A673 (cell line): ENCODE measurements around the gene MED27. TPM values are rescaled to one million over a fixed set of nuclear protein-coding genes. Genes with fewer than 3 reads are reported as not detected.

ENCODE experiments used
- BruUV-seq: library from RNA; stranded (reverse); fragments of 400-500 nt; replicated peaks from 2 replicates; lab custom pipeline; 2021; lab: Mats Ljungman, UMichigan
- CTCF ChIA-PET: fragments of 300-600 bp; sonication (Branson Sonifier 250); formaldehyde crosslinking; loops from one replicate; lab custom pipeline; 2022; ENCODE audit warnings: antibody characterized with exemption; lab: Charles Lee
- POLR2A ChIA-PET: fragments of 300-600 bp; sonication (Branson Sonifier 250); formaldehyde crosslinking; loops from one replicate; lab custom pipeline; 2022; ENCODE audit warnings: antibody characterized with exemption; ENCODE audit not compliant: low non-redundant PET; lab: Charles Lee
- DNase-seq: peaks from one replicate; pipeline ENCODE4 v3.0.0-alpha.2; 2015; ENCODE audit warnings: low spot score
- H3K27ac ChIP-seq: fragments of 200-600 bp; sonication (generic); 2 replicates; pipeline ENCODE4 v1.5.1; 2016; ENCODE audit warnings: mixed run types, low read depth, mild to moderate bottlenecking, mixed read lengths, antibody characterized with exemption, low read length; ENCODE audit not compliant: poor library complexity, severe bottlenecking
- H3K27me3 ChIP-seq: fragments of 200-600 bp; sonication (generic); replicated peaks from 2 replicates; pipeline ENCODE4 v1.6.1; 2017; ENCODE audit warnings: mixed run types, low read depth, mild to moderate bottlenecking, mixed read lengths, antibody characterized with exemption, low read length; ENCODE audit not compliant: insufficient read depth, poor library complexity
- H3K36me3 ChIP-seq: fragments of 200-600 bp; sonication (generic); 2 replicates; pipeline ENCODE4 v1.6.1; 2016; ENCODE audit warnings: mixed run types, mild to moderate bottlenecking, mixed read lengths, antibody characterized with exemption, low read length; ENCODE audit not compliant: insufficient read depth, poor library complexity, severe bottlenecking
- H3K4me1 ChIP-seq: fragments of 200-600 bp; sonication (generic); 2 replicates; pipeline ENCODE4 v1.6.1; 2017; ENCODE audit warnings: mixed run types, mild to moderate bottlenecking, mixed read lengths, antibody characterized with exemption, low read length; ENCODE audit not compliant: insufficient read depth, poor library complexity, severe bottlenecking
- H3K4me3 ChIP-seq: fragments of 200-600 bp; sonication (generic); 2 replicates; pipeline ENCODE4 v1.5.1; 2016; ENCODE audit warnings: low read depth, mixed run types, mild to moderate bottlenecking, mixed read lengths, low read length; ENCODE audit not compliant: poor library complexity, severe bottlenecking
- H3K9me3 ChIP-seq: fragments of 200-600 bp; sonication (generic); 2 replicates; pipeline ENCODE4 v1.6.1; 2016; ENCODE audit warnings: mixed run types, low read depth, mild to moderate bottlenecking, mixed read lengths, antibody characterized with exemption, low read length; ENCODE audit not compliant: poor library complexity, severe bottlenecking
- EZH2 ChIP-seq: fragments of 200-600 bp; sonication (generic); IDR thresholded peaks from 2 replicates; pipeline ENCODE4 v1.6.1; 2017; ENCODE audit warnings: borderline replicate concordance, low read depth, mild to moderate bottlenecking, mixed read lengths, antibody characterized with exemption, low read length; ENCODE audit not compliant: poor library complexity, severe bottlenecking
- intact Hi-C: fragments of 100-400 bp; cut with micrococcal nuclease; formaldehyde crosslinking; loops from one replicate; pipeline ENCODE4 v1.10.0; 2022; ENCODE audit not compliant: unreplicated experiment
- total RNA-seq: library from RNA; stranded (reverse); gene quantifications from 2 replicates; pipeline ENCODE4 v1.2.3, GENCODE V29; 2021
- TF ChIP-seq, protein P1 (sequence below): fragments of 300-800, 200-600 bp; sonication (generic); conservative IDR thresholded peaks from 2 replicates; pipeline ENCODE4 v1.5.1; 2017; ENCODE audit warnings: low read depth, mild to moderate bottlenecking, antibody characterized with exemption, low read length, moderate library complexity, mixed read lengths

MED27 gene
- total RNA-seq, 1 experiment from 2014 or later, result 45.4 TPM

DNA sequence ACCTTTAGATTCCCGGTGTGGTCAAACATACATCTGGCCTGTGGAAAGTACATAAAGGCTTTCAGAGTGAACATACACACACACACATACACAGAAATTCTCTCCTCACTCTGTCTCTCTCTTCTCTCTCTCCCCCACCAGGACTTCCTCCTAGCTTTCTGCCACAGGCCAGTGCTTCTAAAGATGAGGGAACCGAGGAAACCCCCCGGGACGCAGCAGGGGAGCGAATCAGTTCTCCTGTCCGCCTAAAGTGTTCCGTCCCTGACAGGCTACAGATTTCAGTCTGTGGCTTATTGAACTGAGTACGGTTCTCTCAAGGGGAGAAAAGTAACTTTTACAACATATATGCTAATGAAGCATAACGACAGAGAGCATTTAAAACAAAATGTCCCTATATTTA is 75.8 kb downstream of the MED27 start:
- Histone ChIP-seq H3K27ac (no peak overlapping the region), H3K9me3 (no peaks in the 10 kb centered on the region), H3K36me3 (no peaks in the 10 kb centered on the region), H3K4me3 (no peak overlapping the region), H3K27me3 (no peaks in the 10 kb centered on the region), H3K4me1 (peaks cover 51% of the 10 kb centered on the region)
- TF ChIP-seq EZH2, result no peak
- TF ChIP-seq, protein P1, sequence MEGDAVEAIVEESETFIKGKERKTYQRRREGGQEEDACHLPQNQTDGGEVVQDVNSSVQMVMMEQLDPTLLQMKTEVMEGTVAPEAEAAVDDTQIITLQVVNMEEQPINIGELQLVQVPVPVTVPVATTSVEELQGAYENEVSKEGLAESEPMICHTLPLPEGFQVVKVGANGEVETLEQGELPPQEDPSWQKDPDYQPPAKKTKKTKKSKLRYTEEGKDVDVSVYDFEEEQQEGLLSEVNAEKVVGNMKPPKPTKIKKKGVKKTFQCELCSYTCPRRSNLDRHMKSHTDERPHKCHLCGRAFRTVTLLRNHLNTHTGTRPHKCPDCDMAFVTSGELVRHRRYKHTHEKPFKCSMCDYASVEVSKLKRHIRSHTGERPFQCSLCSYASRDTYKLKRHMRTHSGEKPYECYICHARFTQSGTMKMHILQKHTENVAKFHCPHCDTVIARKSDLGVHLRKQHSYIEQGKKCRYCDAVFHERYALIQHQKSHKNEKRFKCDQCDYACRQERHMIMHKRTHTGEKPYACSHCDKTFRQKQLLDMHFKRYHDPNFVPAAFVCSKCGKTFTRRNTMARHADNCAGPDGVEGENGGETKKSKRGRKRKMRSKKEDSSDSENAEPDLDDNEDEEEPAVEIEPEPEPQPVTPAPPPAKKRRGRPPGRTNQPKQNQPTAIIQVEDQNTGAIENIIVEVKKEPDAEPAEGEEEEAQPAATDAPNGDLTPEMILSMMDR, result no peak
- CTCF ChIA-PET, result no interaction called here
- no TSS peak for BruUV-seq
- DNase-seq, result peak; percentile 72
- intact Hi-C loops, result no loop called here
- POLR2A ChIA-PET, result no interaction called here

DNA sequence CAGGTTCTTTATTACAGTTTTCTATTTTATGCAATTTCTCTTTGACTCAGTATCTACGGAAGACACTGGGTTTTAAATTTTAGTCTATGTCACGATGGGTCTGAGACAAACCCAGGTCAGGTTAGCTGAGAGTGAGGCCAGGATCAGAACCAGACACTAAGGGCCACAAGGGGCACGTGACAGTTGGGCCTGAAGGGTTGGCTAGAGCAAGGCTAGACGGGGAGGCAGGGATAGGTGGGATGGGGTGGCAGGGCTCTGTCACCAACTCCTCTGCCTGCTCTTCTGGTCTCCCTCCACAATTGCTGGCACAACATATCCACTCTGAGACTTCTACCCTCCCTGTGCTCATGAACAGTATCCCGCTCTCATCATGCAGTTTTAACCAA is 76.4 kb downstream of the MED27 start:
- Histone ChIP-seq H3K36me3 (no peaks in the 10 kb centered on the region), H3K9me3 (no peaks in the 10 kb centered on the region), H3K27ac (no peak overlapping the region), H3K4me1 (peaks cover 51% of the 10 kb centered on the region), H3K27me3 (no peaks in the 10 kb centered on the region), H3K4me3 (no peak overlapping the region)
- TF ChIP-seq EZH2, result no peak
- TF ChIP-seq, protein P1, result no peak
- intact Hi-C loops, result no loop called here
- POLR2A ChIA-PET, result no interaction called here
- DNase-seq, result no peak
- no TSS peak for BruUV-seq
- CTCF ChIA-PET, result no interaction called here

DNA sequence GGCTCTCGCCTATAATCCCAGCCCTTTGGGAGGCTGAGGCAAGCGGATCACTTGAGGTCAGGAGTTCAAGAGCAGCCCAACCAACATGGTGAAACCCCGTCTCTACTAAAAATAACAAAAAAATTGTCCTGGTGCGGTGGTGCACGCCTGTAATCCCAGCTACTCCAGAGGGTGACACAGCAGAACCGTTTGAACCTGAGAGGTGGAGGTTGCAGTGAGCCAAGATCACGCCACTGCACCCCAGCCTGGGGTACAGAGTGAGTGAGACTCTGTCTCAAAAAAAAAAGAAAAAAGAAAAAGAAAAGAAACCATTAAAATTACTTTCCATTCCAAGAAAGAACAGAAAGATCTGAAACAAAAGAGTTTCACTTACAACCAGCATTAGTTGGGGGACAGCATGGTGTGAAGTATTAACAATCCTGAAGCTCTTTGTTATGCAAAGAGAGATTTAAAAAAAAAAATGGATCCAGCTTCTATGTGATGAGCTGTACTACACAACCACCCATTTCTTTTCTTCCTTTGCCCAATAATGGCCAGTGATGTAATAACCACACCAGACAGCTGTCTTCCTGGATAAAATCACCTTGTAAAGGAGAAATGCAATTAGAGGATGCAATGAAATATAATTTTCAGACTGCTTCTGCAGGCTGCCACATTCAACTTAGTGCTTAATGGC is 76.9 kb downstream of the MED27 start:
- BruUV-seq, result no TSS peak
- no peak for TF ChIP-seq EZH2
- TF ChIP-seq, protein P1, result no peak
- CTCF ChIA-PET, result no interaction called here
- H3K4me3 ChIP-seq, result no peak overlapping the region
- peak; percentile 32 for DNase-seq
- H3K9me3 ChIP-seq, result no peaks in the 10 kb centered on the region
- POLR2A ChIA-PET, result no interaction called here
- no peak overlapping the region for H3K27ac ChIP-seq
- intact Hi-C loops, result no loop called here
- H3K4me1 ChIP-seq, result peaks cover 46% of the 10 kb centered on the region
- H3K27me3 ChIP-seq, result no peaks in the 10 kb centered on the region
- no peaks in the 10 kb centered on the region for H3K36me3 ChIP-seq
